Measurements from ENCODE around the gene JOSD2. TPM values are rescaled to one million over a fixed set of nuclear protein-coding genes. Genes with fewer than 3 reads are reported as not detected.
A peak's percentile ranks its signal among the peaks of the same experiment; 100 is the strongest.

Gene JOSD2
- total RNA-seq (2012; rRNA removed) (12.2 and 15.3 TPM in 2 replicates), polyA plus RNA-seq (2012; rRNA removed) (54.1 and 68.6 TPM in 2 replicates), Bru-seq, nascent RNA (percentile 52 among the genes with signal in this experiment), BruChase-seq, experiment 1, labeled RNA remaining after a 6-hour chase (percentile 49 among the genes with signal in this experiment), BruChase-seq, experiment 2, labeled RNA remaining after a 2-hour chase (percentile 47 among the genes with signal in this experiment)
- 48.6 and 171 TPM in 2 replicates for polyA plus RNA-seq (2012; cell fraction: cytosol; rRNA removed)
- 32.6 and 78.6 TPM in 2 replicates for polyA plus RNA-seq (2012; cell fraction: nucleus; rRNA removed; ENCODE audit: low replicate concordance)
- long read RNA-seq, transcript JOSD2-204 (5 exons, 996 nt), result major isoform, 12 of 38 reads
- long read RNA-seq, partial matches to known transcripts, result 11 of 38 reads
- long read RNA-seq, other reads (novel, unspliced or antisense), result 8 of 38 reads

GRCh38 chr19:50511069-50511822, at the start of gene JOSD2:
TSS of gene JOSD2 (minus strand) at chr19:50511191. CDS start at chr19:50510431, 760 bp downstream.
- Histone ChIP-seq H3K4me3 (ENCODE audit: insufficient read depth, low read depth, low read length) (peak within 1 kb of the TSS; percentile 68), H2BK5ac (ENCODE audit: low read depth, low read length, poor library complexity, severe bottlenecking) (peak within 1 kb of the TSS; percentile 33), H4K91ac (ENCODE audit: insufficient read depth, low read depth, low read length) (peak within 1 kb of the TSS; percentile 93), H2AK9ac (replicated peaks; ENCODE audit: low read depth, low read length, poor library complexity) (peak within 1 kb of the TSS; percentile 100), H3K18ac (ENCODE audit: low read depth, low read length) (peak within 1 kb of the TSS; percentile 4; the same call in 1 of the 2 replicates), H3K27ac (ENCODE audit: insufficient read depth, low read length) (peak within 1 kb of the TSS; percentile 56), H3K4me2 (ENCODE audit: low read depth, low read length) (peak within 1 kb of the TSS; percentile 97), H4K8ac (ENCODE audit: low read depth in 2 of 2, low read length in 2 of 2) (peak within 1 kb of the TSS; percentile 94 to 99), H3K9ac (ENCODE audit: low read depth, low read length) (peak within 1 kb of the TSS; percentile 65), H3K27me3 (ENCODE audit: control insufficient read depth, insufficient read depth, low read length) (no peaks in the 10 kb centered on the region), H3K23ac (ENCODE audit: low read depth, low read length) (peak within 1 kb of the TSS; percentile 97), H2AFZ (replicated peaks; ENCODE audit: low read length, poor library complexity) (peak within 1 kb of the TSS; percentile 100), H3K79me1 (ENCODE audit: low read depth in 1 of 2, low read length in 2 of 2) (peaks cover 5 to 10% of the 10 kb centered on the region in 2 experiments; a peak in 3 of 4 replicates), H3K56ac (ENCODE audit: extremely low read depth, insufficient read depth, low read length) (peak within 1 kb of the TSS; percentile 87), H3K4me1 (ENCODE audit: control insufficient read depth, insufficient read depth, low read length) (peaks cover 3% of the 10 kb centered on the region), H2BK120ac (ENCODE audit: low read depth, low read length) (peak within 1 kb of the TSS; percentile 67), H2BK20ac (ENCODE audit: low read depth, low read length) (no peak within 1 kb of the TSS; the same call in 1 of the 2 replicates), H2BK15ac (ENCODE audit: low read depth, low read length) (peak within 1 kb of the TSS; percentile 46; the same call in 1 of the 3 replicates), H3K36me3 (ENCODE audit: control insufficient read depth, insufficient read depth, low read length) (peaks cover 1% of the 10 kb centered on the region; the same call in 1 of the 2 replicates), H3K9me1 (ENCODE audit: insufficient read depth, low read length) (no peaks in the 10 kb centered on the region; the same call in 1 of the 2 replicates), H3K4ac (ENCODE audit: low read depth, low read length) (peak within 1 kb of the TSS; percentile 94), H2AK5ac (ENCODE audit: low read depth, low read length) (peak within 1 kb of the TSS; percentile 96), H3K14ac (replicated peaks; ENCODE audit: low read depth, low read length) (peak within 1 kb of the TSS; percentile 98), H4K20me1 (ENCODE audit: insufficient read depth, low read length) (no peaks in the 10 kb centered on the region), H3K9me3 (ENCODE audit: control insufficient read depth, insufficient read depth, low read length) (no peaks in the 10 kb centered on the region), H4K5ac (ENCODE audit: low read depth, low read length) (peak within 1 kb of the TSS; percentile 62)
- in situ Hi-C loops (cut with MboI; ENCODE audit: low sequenced_read_pairs) (no loop called here), intact Hi-C loops (cut with micrococcal nuclease) (loop anchor here (1.0 to 2.0 kb wide), 3 partner anchors 34 to 293 kb away; partner anchors contain the start of genes EMC10 and GARIN5A), dilution Hi-C loops (cut with HindIII; ENCODE audit: low sequenced_read_pairs, unreplicated experiment) (no loop called here)
- CTCF ChIA-PET, result interaction anchor here (0.6 to 1.2 kb wide), 3 partner anchors 45 to 213 kb away, joined by 3 to 4 read pairs (median 3); no protein-coding TSS in a partner anchor
- no TSS peak for BruUV-seq (replicated peaks)
- WGBS, 2 experiments (ENCODE audit: extremely low coverage in 2 of 2, insufficient read length in 1 of 2), result 3% methylated on average over 56 of the region's 69 CpGs; no CpG with 5 or more reads in 1 of the 2 experiments
- peak; percentile 95 for ATAC-seq (ENCODE audit: low read depth)
- peak; percentile 99 for DNase-seq
- POLR2A ChIA-PET (ENCODE audit: unreplicated experiment), result no interaction called here
- peak; percentile 72 for TF ChIP-seq MXI1 (IDR thresholded peaks at IDR 0.05; ENCODE audit: borderline replicate concordance, low read depth, low read length)
- TF ChIP-seq BHLHE40 (IDR thresholded peaks at IDR 0.05; ENCODE audit: low read depth, low read length), result 0 out of 2 replicates have a peak, but pooled peaks have one; percentile 5
- peak; percentile 10; the same call in 1 of the 2 replicates for TF ChIP-seq RFX5 (IDR thresholded peaks at IDR 0.05; ENCODE audit: low read depth, low read length)
- no peak for TF ChIP-seq RCOR1 (IDR thresholded peaks at IDR 0.05; ENCODE audit: insufficient replicate concordance, low read length)
- TF ChIP-seq USF2 (IDR thresholded peaks at IDR 0.05; ENCODE audit: low read depth, low read length), result peak; percentile 74
- TF ChIP-seq RAD21 (IDR thresholded peaks at IDR 0.05; ENCODE audit: low read length), result no peak
- no peak for TF ChIP-seq CHD1 (IDR thresholded peaks at IDR 0.05; ENCODE audit: low read depth, low read length)
- peak; percentile 25 for TF ChIP-seq MAFK (IDR thresholded peaks at IDR 0.05; ENCODE audit: low read depth, low read length)
- TF ChIP-seq POLR2A (IDR thresholded peaks at IDR 0.05; ENCODE audit: low read depth, low read length), result peak; percentile 55; the same call in 1 of the 2 replicates
- TF ChIP-seq MAZ (IDR thresholded peaks at IDR 0.05; ENCODE audit: borderline replicate concordance, low read depth, low read length), result peak; percentile 99
- no peak for TF ChIP-seq SMC3 (IDR thresholded peaks at IDR 0.05; ENCODE audit: low read depth, low read length)
- no peak for TF ChIP-seq ELK1 (IDR thresholded peaks at IDR 0.05; ENCODE audit: borderline replicate concordance, low read depth, low read length)
- no peak for TF ChIP-seq NFE2L2 (IDR thresholded peaks at IDR 0.05; ENCODE audit: low read depth, low read length)

Measured in IMR-90 (cell line).